ENCODE data around the gene MAP3K20. TPM values are rescaled to one million over a fixed set of nuclear protein-coding genes. Genes with fewer than 3 reads are reported as not detected.
"Not testable (repeated sequence)": the region's sequence is repeated elsewhere in the genome, so short reads cannot be mapped to it uniquely, and the experiment has no call there.

The MAP3K20 gene
- total RNA-seq, 3 donors from 2014 or later: 8.8 to 238 (median 30.5) TPM

DNA sequence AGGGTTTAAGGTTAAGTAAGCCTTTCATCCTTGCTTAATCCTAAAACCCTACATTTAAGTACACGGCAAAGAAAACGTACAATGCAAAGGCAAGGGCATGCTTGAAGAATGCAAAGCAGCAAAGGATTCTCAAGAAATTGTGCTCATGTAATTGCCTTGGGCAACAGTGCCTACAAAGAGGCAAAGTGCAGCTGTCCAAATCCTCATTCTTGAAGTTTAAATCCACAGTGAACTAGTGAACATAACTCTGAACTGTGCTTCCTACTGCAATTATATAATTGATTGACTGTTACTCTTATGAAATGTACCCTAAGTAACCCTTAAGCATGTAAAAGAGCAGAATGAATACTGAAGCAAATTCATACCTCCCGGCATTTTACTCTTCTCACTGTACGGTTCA, 85.4 kb downstream of the MAP3K20 start:
- ATAC-seq: no peak
- Histone ChIP-seq H3K4me3 (no peak overlapping the region), H3K4me1 (ENCODE audit: low read depth) (no peaks in the 10 kb centered on the region), H3K36me3 (ENCODE audit: low read depth) (no peaks in the 10 kb centered on the region), H3K9me3 (peaks cover 4% of the 10 kb centered on the region)
- intact Hi-C loops (cut with DNase I, micrococcal nuclease): no loop called here
- DNase-seq: no peak
- TF ChIP-seq CTCF (IDR thresholded peaks at IDR 0.05): no peak

GRCh38 chr2:173161507-173161906, 85.9 kb downstream of the MAP3K20 start:
- Histone ChIP-seq H3K9me3 (peaks cover 4% of the 10 kb centered on the region), H3K36me3 (ENCODE audit: low read depth) (no peaks in the 10 kb centered on the region), H3K4me1 (ENCODE audit: low read depth) (no peaks in the 10 kb centered on the region), H3K4me3 (no peak overlapping the region)
- TF ChIP-seq CTCF (IDR thresholded peaks at IDR 0.05): no peak
- DNase-seq (no peak), ATAC-seq (peak; percentile 34)
- intact Hi-C loops (cut with DNase I, micrococcal nuclease): no loop called here

DNA sequence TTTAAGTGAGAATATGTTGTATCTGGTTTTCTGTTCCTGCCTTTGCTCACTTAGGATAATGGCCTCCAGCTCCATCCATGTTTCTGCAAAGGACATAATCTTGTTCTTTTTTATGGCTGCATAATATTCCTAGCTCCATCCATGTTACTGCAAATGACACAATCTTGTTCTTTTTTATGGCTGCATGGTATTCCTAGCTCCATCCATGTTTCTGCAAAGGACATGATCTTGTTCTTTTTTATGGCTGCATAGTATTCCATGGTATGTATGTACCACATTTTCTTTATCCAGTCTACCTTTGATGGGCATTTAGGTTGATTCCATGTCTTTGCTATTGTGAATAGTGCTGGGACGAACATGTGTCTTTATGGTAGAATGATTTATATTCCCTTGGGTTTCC, 87.7 kb downstream of the MAP3K20 start:
- DNase-seq; H3K4me3 ChIP-seq; H3K36me3 ChIP-seq (ENCODE audit: low read depth); H3K9me3 ChIP-seq; intact Hi-C loops (cut with DNase I, micrococcal nuclease); H3K4me1 ChIP-seq (ENCODE audit: low read depth); ATAC-seq: not testable (repeated sequence)

DNA sequence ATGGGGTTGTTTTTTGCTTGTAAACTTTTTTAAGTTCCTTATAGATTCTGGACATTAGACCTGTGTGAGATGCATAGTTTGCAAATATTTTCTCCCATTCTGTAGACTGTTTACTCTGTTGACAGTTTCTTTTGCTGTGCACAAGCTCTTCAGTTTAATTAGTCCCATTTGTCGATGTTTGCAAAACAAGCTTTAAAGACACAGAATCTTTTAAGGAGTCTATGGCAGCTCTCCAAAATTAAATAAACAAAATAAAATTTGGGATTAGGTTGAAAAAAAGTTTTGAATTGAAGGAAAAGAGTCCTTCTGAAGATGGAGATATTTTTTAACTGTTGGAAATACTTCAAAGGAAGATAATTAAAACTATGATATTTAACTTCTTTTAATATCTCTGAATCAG, 88.8 kb downstream of the MAP3K20 start:
- H3K36me3 ChIP-seq (ENCODE audit: low read depth): no peaks in the 10 kb centered on the region
- ATAC-seq (no peak), DNase-seq (no peak)
- H3K9me3 ChIP-seq: peaks cover 4% of the 10 kb centered on the region
- H3K4me1 ChIP-seq (ENCODE audit: low read depth): no peaks in the 10 kb centered on the region
- TF ChIP-seq CTCF (IDR thresholded peaks at IDR 0.05): no peak
- no peak overlapping the region for H3K4me3 ChIP-seq
- intact Hi-C loops (cut with DNase I, micrococcal nuclease): no loop called here

DNA sequence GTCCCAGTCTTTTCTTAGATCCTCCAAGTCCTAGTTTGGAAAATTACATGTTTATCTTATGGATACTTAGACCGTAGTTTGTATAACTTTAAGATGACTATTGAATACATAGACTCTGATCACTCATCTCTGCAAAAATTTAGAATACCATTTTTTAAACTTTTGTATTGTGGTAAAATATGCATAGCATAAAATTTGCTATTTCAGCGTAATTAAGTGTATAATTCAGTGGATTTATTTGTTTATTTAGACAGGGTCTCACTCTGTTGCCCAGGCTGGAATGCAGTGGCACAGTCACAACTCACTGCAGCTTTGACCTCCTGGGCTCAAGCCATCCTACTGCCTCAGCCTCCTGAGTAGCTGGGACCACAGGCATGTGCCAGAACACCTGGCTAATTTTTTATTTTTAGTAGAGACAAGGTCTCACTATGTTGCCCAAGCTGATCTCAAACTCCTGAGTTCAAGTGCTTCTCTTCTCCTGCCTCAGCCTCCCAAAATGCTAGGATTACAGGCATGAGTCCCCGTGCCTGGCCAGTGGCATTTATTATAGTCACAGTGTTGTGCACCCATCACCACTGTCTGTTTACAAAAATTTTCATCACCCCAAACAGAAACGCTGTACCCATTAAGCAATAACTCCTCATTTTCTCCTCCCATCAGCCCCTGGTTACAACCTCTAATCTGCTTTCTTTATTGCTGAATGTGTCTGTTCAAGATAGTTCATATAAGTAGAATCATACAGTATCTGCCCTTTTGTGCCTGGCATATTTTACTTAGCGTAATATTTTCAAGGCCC, 90.0 kb downstream of the MAP3K20 start:
- Histone ChIP-seq H3K4me3 (no peak overlapping the region), H3K36me3 (ENCODE audit: low read depth) (no peaks in the 10 kb centered on the region), H3K4me1 (ENCODE audit: low read depth) (no peaks in the 10 kb centered on the region), H3K9me3 (peaks cover 4% of the 10 kb centered on the region)
- TF ChIP-seq CTCF (IDR thresholded peaks at IDR 0.05): no peak
- ATAC-seq: no peak
- intact Hi-C loops (cut with DNase I, micrococcal nuclease): no loop called here
- DNase-seq: no peak

- intact Hi-C loops (cut with DNase I, micrococcal nuclease): no loop called here
- H3K4me1 ChIP-seq (ENCODE audit: low read depth): no peaks in the 10 kb centered on the region
- ATAC-seq (no peak), DNase-seq (no peak)
- H3K4me3 ChIP-seq: no peak overlapping the region
- no peaks in the 10 kb centered on the region for H3K9me3 ChIP-seq
- H3K36me3 ChIP-seq (ENCODE audit: low read depth): no peaks in the 10 kb centered on the region
- no peak for TF ChIP-seq CTCF (IDR thresholded peaks at IDR 0.05)
Observed at GRCh38 chr2:173171321-173171720, 95.7 kb downstream of the MAP3K20 start.
